Common myeloid progenitor, CD34-positive (primary cell): ENCODE results near the gene HTRA3.
A peak's percentile ranks its signal among the peaks of the same experiment; 100 is the strongest.

Experiments
- CTCF ChIA-PET: fragments of 350-600 bp; sonication (Branson Sonifier 250); formaldehyde crosslinking; loops from one replicate; lab custom pipeline; 2021; ENCODE audit warnings: antibody characterized with exemption; lab: Charles Lee
- POLR2A ChIA-PET: fragments of 350-600 bp; sonication (Branson Sonifier 250); formaldehyde crosslinking; loops from one replicate; lab custom pipeline; 2021; ENCODE audit warnings: antibody characterized with exemption; lab: Charles Lee
- DNase-seq, 3 donors: peaks; one replicate each; pipeline versions ENCODE4 v3.0.0 to v3.0.0-alpha.2; 2013
- H3K27ac ChIP-seq, 2 experiments: 1 replicate in 1 of 2; 2 replicates in 1 of 2; pipeline ENCODE4 v1.7.0; 2013; ENCODE audit warnings: inconsistent platforms in 2 of 2, low read length in 2 of 2, mild to moderate bottlenecking in 2 of 2, low read depth in 1 of 2, moderate library complexity in 1 of 2; ENCODE audit not compliant: severe bottlenecking in 2 of 2, insufficient read depth in 1 of 2, poor library complexity in 1 of 2
- H3K27me3 ChIP-seq, 5 experiments: replicated peaks in 2 of 5; 1 replicate in 3 of 5; 2 replicates in 2 of 5; pipeline versions ENCODE4 v1.6.1 to v1.7.0; 2013; ENCODE audit warnings: low read length in 4 of 5, mild to moderate bottlenecking in 2 of 5, moderate library complexity in 2 of 5, inconsistent platforms in 1 of 5; ENCODE audit not compliant: insufficient read depth in 5 of 5, control insufficient read depth in 4 of 5
- H3K36me3 ChIP-seq, 4 experiments: 1 replicate in 2 of 4; 2 replicates in 2 of 4; pipeline versions ENCODE4 v1.6.1 to v1.7.0; 2013; ENCODE audit warnings: low read length in 3 of 4, control low read depth in 1 of 4, mild to moderate bottlenecking in 1 of 4; ENCODE audit not compliant: control insufficient read depth in 4 of 4, insufficient read depth in 4 of 4
- H3K4me1 ChIP-seq, 4 experiments: 1 replicate in 3 of 4; 2 replicates in 1 of 4; pipeline versions ENCODE4 v1.6.1 to v1.7.1; 2013; ENCODE audit warnings: low read length in 3 of 4, mild to moderate bottlenecking in 3 of 4, control low read depth in 1 of 4, inconsistent platforms in 1 of 4, moderate library complexity in 1 of 4; ENCODE audit not compliant: control insufficient read depth in 4 of 4, insufficient read depth in 4 of 4; ENCODE audit errors: control extremely low read depth in 1 of 4
- H3K4me3 ChIP-seq, 7 experiments: 1 replicate in 4 of 7; 2 replicates in 3 of 7; pipeline versions ENCODE4 v1.5.1 to v1.7.0; 2013; ENCODE audit warnings: mild to moderate bottlenecking in 7 of 7, low read length in 6 of 7, moderate library complexity in 6 of 7, inconsistent platforms in 2 of 7, low read depth in 2 of 7, control low read depth in 1 of 7; ENCODE audit not compliant: insufficient read depth in 4 of 7, control insufficient read depth in 1 of 7; ENCODE audit errors: extremely low read depth in 1 of 7
- H3K9me3 ChIP-seq, 5 experiments: 1 replicate in 4 of 5; 2 replicates in 1 of 5; pipeline versions ENCODE4 v1.6.1 to v1.7.1; 2013; ENCODE audit warnings: low read length in 4 of 5, mild to moderate bottlenecking in 2 of 5, inconsistent platforms in 1 of 5, low read depth in 1 of 5, moderate library complexity in 1 of 5; ENCODE audit not compliant: control insufficient read depth in 4 of 5, insufficient read depth in 2 of 5; ENCODE audit errors: control extremely low read depth in 1 of 5
- WGBS: methylation state at CpG from one replicate; pipeline ENCODE4 v1.1.5; 2013; ENCODE audit not compliant: insufficient coverage; 5-methylcytosine and 5-hydroxymethylcytosine counted together

The HTRA3 gene

GRCh38 chr4:8295471-8295870 lies 25.9 kb downstream of the HTRA3 start:
- H3K27me3 ChIP-seq, result no peaks in the 10 kb centered on the region
- POLR2A ChIA-PET, result no interaction called here
- DNase-seq, result peak in 1 of 3 donors; percentile 28
- H3K4me1 ChIP-seq, result peaks cover 0 to 6% (median 5%) of the 10 kb centered on the region in 4 experiments
- H3K9me3 ChIP-seq, result peaks cover 0 to 2% (median 0%) of the 10 kb centered on the region in 5 experiments
- CTCF ChIA-PET, result interaction anchor here (1.0 to 1.2 kb wide), 2 partner anchors 10 to 11 kb away, joined by 3 to 4 read pairs; no protein-coding TSS in a partner anchor
- H3K36me3 ChIP-seq, result peaks cover 2 to 23% (median 6%) of the 10 kb centered on the region in 4 experiments
- no peak overlapping the region for H3K4me3 ChIP-seq
- WGBS, result 82% methylated on average over 5 of the region's 6 CpGs
- no peak overlapping the region for H3K27ac ChIP-seq

GRCh38 chr4:8296491-8296890 lies 26.9 kb downstream of the HTRA3 start:
- WGBS, result 86% methylated on average over 2 of the region's 3 CpGs

GRCh38 chr4:8297141-8297601 lies 27.6 kb downstream of the HTRA3 start:
- Histone ChIP-seq H3K4me1 (peaks cover 0 to 6% (median 5%) of the 10 kb centered on the region in 4 experiments), H3K4me3 (no peak overlapping the region), H3K27ac (no peak overlapping the region), H3K9me3 (peaks cover 0 to 2% (median 0%) of the 10 kb centered on the region in 5 experiments), H3K36me3 (peaks cover 2 to 13% (median 5%) of the 10 kb centered on the region in 4 experiments), H3K27me3 (no peaks in the 10 kb centered on the region)
- CTCF ChIA-PET, result no interaction called here
- WGBS, result 94% methylated on average over 9 of the region's 9 CpGs
- POLR2A ChIA-PET, result no interaction called here
- DNase-seq, result no peak

More at GRCh38 chr4:8296491-8296890, 26.9 kb downstream of the HTRA3 start:
- DNase-seq, result no peak
- ChIA-PET POLR2A (no interaction called here), CTCF (interaction anchor here (1.2 kb wide), 1 partner anchor 11 kb away, joined by 4 read pairs; no protein-coding TSS in a partner anchor)
- Histone ChIP-seq H3K36me3 (peaks cover 2 to 17% (median 6%) of the 10 kb centered on the region in 4 experiments), H3K27ac (no peak overlapping the region), H3K9me3 (peaks cover 0 to 2% (median 0%) of the 10 kb centered on the region in 5 experiments), H3K27me3 (no peaks in the 10 kb centered on the region), H3K4me3 (no peak overlapping the region), H3K4me1 (peaks cover 0 to 6% (median 5%) of the 10 kb centered on the region in 4 experiments)

- H3K27me3 ChIP-seq, result no peaks in the 10 kb centered on the region
- DNase-seq, result no peak
- CTCF ChIA-PET, result interaction anchor here (1.6 kb wide), 1 partner anchor 56 kb away, joined by 4 read pairs; no protein-coding TSS in a partner anchor
- 96% methylated on average over 18 of the region's 20 CpGs for WGBS
- H3K4me3 ChIP-seq, result no peak overlapping the region
- POLR2A ChIA-PET, result no interaction called here
- peaks cover 0 to 2% (median 0%) of the 10 kb centered on the region in 5 experiments for H3K9me3 ChIP-seq
- no peak overlapping the region for H3K27ac ChIP-seq
- peaks cover 0 to 6% (median 5%) of the 10 kb centered on the region in 4 experiments for H3K4me1 ChIP-seq
- peaks cover 2 to 18% (median 5%) of the 10 kb centered on the region in 4 experiments for H3K36me3 ChIP-seq
These were observed 28.3 kb downstream of the HTRA3 start for GRCh38 chr4:8297691-8298485.

GRCh38 chr4:8300832-8301231 lies 31.3 kb downstream of the HTRA3 start:
- ChIA-PET CTCF (interaction anchor here (0.7 to 1.4 kb wide), 2 partner anchors 8 to 48 kb away, joined by 3 read pairs; no protein-coding TSS in a partner anchor), POLR2A (interaction anchor here (0.7 to 1.0 kb wide), 2 partner anchors 21 to 74 kb away, joined by 3 read pairs; no protein-coding TSS in a partner anchor)

GRCh38 chr4:8301851-8302730 lies 32.5 kb downstream of the HTRA3 start:
- CTCF ChIA-PET, result interaction anchor here (1.4 kb wide), 1 partner anchor 9 kb away, joined by 3 read pairs; no protein-coding TSS in a partner anchor

More at GRCh38 chr4:8300832-8301231, 31.3 kb downstream of the HTRA3 start:
- Histone ChIP-seq H3K4me1 (peaks cover 0 to 14% (median 11%) of the 10 kb centered on the region in 4 experiments), H3K9me3 (peaks cover 0 to 2% (median 0%) of the 10 kb centered on the region in 5 experiments), H3K4me3 (no peak overlapping the region), H3K27ac (no peak overlapping the region), H3K36me3 (peaks cover 0 to 12% (median under 1%) of the 10 kb centered on the region in 4 experiments), H3K27me3 (no peaks in the 10 kb centered on the region)
- WGBS, result 95% methylated on average over 1 of the region's 1 CpG
- DNase-seq, result no peak

More at GRCh38 chr4:8301851-8302730, 32.5 kb downstream of the HTRA3 start:
- no peak overlapping the region for H3K27ac ChIP-seq
- H3K36me3 ChIP-seq, result peaks cover 0 to 8% (median 0%) of the 10 kb centered on the region in 4 experiments
- no peaks in the 10 kb centered on the region for H3K27me3 ChIP-seq
- POLR2A ChIA-PET, result no interaction called here
- no peak overlapping the region for H3K4me3 ChIP-seq
- WGBS, result 97% methylated on average over 21 of the region's 22 CpGs
- peaks cover 0 to 2% (median 0%) of the 10 kb centered on the region in 5 experiments for H3K9me3 ChIP-seq
- no peak for DNase-seq
- H3K4me1 ChIP-seq, result peaks cover 0 to 19% (median 15%) of the 10 kb centered on the region in 4 experiments
